ENCODE measurements around the gene TRIM26. TPM values are rescaled to one million over a fixed set of nuclear protein-coding genes. Genes with fewer than 3 reads are reported as not detected.
A peak's percentile ranks its signal among the peaks of the same experiment; 100 is the strongest.

Gene TRIM26, protein sequence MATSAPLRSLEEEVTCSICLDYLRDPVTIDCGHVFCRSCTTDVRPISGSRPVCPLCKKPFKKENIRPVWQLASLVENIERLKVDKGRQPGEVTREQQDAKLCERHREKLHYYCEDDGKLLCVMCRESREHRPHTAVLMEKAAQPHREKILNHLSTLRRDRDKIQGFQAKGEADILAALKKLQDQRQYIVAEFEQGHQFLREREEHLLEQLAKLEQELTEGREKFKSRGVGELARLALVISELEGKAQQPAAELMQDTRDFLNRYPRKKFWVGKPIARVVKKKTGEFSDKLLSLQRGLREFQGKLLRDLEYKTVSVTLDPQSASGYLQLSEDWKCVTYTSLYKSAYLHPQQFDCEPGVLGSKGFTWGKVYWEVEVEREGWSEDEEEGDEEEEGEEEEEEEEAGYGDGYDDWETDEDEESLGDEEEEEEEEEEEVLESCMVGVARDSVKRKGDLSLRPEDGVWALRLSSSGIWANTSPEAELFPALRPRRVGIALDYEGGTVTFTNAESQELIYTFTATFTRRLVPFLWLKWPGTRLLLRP
- 8.7 TPM for polyA plus RNA-seq (2013, experiment 1 of 2)
- 8.4 TPM for polyA plus RNA-seq (2013, experiment 2 of 2)

DNA sequence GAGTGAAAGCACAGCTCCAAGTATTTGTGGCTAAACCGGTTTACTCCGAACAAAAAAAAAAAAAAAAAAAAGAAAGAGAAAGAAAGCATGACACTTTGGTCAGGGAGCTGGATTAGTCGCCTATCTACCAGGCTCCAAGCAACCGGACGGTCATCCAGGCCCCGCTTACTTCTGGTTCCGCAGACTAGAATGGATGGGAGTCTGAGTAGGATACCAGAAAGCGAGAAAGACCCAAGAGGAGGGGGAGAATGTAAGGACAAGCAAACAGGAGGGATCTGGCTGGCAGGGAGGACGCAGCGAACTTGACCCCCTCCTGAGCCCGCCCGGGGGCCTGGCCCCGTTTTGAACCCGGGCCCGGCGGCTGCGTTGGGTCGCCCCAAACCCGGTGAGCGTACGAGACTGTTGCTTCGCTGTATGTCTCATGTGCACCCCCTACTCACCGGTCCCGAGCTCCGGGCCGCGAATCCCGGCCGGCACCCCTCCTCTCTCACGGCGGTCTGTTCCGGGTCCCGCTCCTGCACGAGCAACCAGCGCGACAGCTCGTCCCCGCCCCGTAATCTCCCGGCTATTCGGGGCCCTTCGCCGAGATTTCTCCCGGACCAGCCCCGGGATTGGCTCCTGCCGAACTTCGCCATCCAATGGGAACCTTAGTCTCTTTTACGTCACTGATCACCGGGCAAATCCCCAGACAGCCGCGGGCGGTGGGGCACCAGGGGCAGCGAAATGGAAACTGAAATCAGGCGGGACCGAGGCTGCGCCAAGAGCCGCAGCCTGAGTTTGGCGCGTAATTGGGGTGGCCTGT lies at the start of gene TRIM26:
TSS of gene TRIM26 (minus strand) at position 542 of the 802 bp plus-strand sequence. CDS start 14,303 bp downstream, outside the sequence.
- Histone ChIP-seq H4K8ac (ENCODE audit: low read depth, low read length) (peak within 1 kb of the TSS; percentile 53), H3K9ac (ENCODE audit: low read depth, low read length, poor library complexity) (peak within 1 kb of the TSS; percentile 90), H2BK15ac (ENCODE audit: low read length) (peak within 1 kb of the TSS; percentile 35), H3K4me1 (ENCODE audit: control insufficient read depth in 2 of 2, insufficient read depth in 1 of 2, low read depth in 1 of 2, low read length in 2 of 2) (peaks cover 5 to 23% of the 10 kb centered on the region in 2 donors), H3K23ac (ENCODE audit: low read depth, low read length, poor library complexity) (peak within 1 kb of the TSS; percentile 83), H3K9me3 (replicated peaks in 1 of 2; ENCODE audit: control insufficient read depth in 2 of 2, insufficient read depth in 1 of 2, low read depth in 1 of 2, low read length in 2 of 2) (no peaks in the 10 kb centered on the region), H3K18ac (ENCODE audit: low read length) (peak within 1 kb of the TSS; percentile 92), H3K27ac (replicated peaks; ENCODE audit: low read length) (peak within 1 kb of the TSS; percentile 58), H2BK120ac (ENCODE audit: low read depth, low read length) (no peak within 1 kb of the TSS), H2BK12ac (ENCODE audit: low read length) (no peak within 1 kb of the TSS), H3K79me1 (ENCODE audit: low read depth, low read length) (no peaks in the 10 kb centered on the region), H3K4ac (ENCODE audit: low read length) (no peak within 1 kb of the TSS), H3K36me3 (replicated peaks in 1 of 2; ENCODE audit: control insufficient read depth in 2 of 2, insufficient read depth in 2 of 2, low read length in 2 of 2) (peaks cover 0 to 22% of the 10 kb centered on the region in 2 donors), H2BK5ac (ENCODE audit: low read length) (no peak within 1 kb of the TSS), H2AFZ (ENCODE audit: low read length) (peak within 1 kb of the TSS; percentile 95), H4K91ac (ENCODE audit: low read depth, low read length, poor library complexity) (no peak within 1 kb of the TSS), H2AK5ac (ENCODE audit: low read depth, low read length) (no peak within 1 kb of the TSS), H3K4me2 (ENCODE audit: insufficient read depth, low read length, poor library complexity, severe bottlenecking) (peak within 1 kb of the TSS; percentile 77), H3K4me3 (ENCODE audit: low read length in 2 of 2) (peak within 1 kb of the TSS; percentile 89 to 94), H3K14ac (ENCODE audit: low read length) (no peak within 1 kb of the TSS), H3K27me3 (ENCODE audit: control insufficient read depth in 3 of 3, insufficient read depth in 3 of 3, low read depth in 1 of 3, low read length in 3 of 3) (no peaks in the 10 kb centered on the region)
- WGBS, 2 donors (ENCODE audit: extremely low coverage in 2 of 2, insufficient read length in 2 of 2, insufficient replicate concordance in 1 of 2) = no CpG with 5 or more reads among the region's 59 CpGs
- peak; percentile 93 for DNase-seq (ENCODE audit: low spot score)

DNA sequence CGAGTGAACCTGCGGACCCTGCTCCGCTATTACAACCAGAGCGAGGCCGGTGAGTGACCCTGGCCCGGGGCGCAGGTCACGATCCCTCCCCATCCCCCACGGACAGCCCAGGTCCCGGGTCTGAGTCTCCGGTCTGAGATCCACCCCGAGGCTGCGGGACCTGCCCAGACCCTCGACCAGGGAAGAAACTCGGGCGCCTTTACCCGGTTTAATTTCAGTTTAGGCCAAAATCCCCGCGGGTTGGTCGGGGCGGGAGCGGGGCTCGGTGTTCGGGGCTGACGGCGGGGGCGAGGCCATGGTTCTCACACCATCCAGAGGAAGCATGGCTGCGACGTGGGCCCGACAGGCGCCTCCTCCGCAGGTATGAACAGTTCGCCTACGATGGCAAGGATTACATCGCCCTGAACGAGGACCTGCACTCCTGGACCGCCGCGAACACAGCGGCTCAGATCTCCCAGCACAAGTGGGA lies 46.9 kb upstream of the TRIM26 start:
- Histone ChIP-seq H3K9me3 (replicated peaks in 1 of 2; ENCODE audit: control insufficient read depth in 2 of 2, insufficient read depth in 1 of 2, low read depth in 1 of 2, low read length in 2 of 2) (no peaks in the 10 kb centered on the region), H2BK15ac (ENCODE audit: low read length) (no peak overlapping the region), H2AK5ac (ENCODE audit: low read depth, low read length) (no peak overlapping the region), H4K8ac (ENCODE audit: low read depth, low read length) (no peak overlapping the region), H3K4me3 (ENCODE audit: low read length in 2 of 2) (peak overlapping the region; percentile 62 to 91), H3K4me2 (ENCODE audit: insufficient read depth, low read length, poor library complexity, severe bottlenecking) (peak overlapping the region; percentile 93), H3K79me1 (ENCODE audit: low read depth, low read length) (no peaks in the 10 kb centered on the region), H3K9ac (ENCODE audit: low read depth, low read length, poor library complexity) (peak overlapping the region; percentile 90), H3K4me1 (ENCODE audit: control insufficient read depth in 2 of 2, insufficient read depth in 1 of 2, low read depth in 1 of 2, low read length in 2 of 2) (peaks cover 2% of the 10 kb centered on the region in 2 donors), H3K23ac (ENCODE audit: low read depth, low read length, poor library complexity) (no peak overlapping the region), H3K27me3 (ENCODE audit: control insufficient read depth in 3 of 3, insufficient read depth in 3 of 3, low read depth in 1 of 3, low read length in 3 of 3) (peaks cover 0 to 14% (median 0%) of the 10 kb centered on the region in 3 experiments), H3K36me3 (replicated peaks in 1 of 2; ENCODE audit: control insufficient read depth in 2 of 2, insufficient read depth in 2 of 2, low read length in 2 of 2) (peaks cover 0 to 5% of the 10 kb centered on the region in 2 donors), H3K14ac (ENCODE audit: low read length) (peak overlapping the region; percentile 40), H2BK120ac (ENCODE audit: low read depth, low read length) (no peak overlapping the region), H2AFZ (ENCODE audit: low read length) (peak overlapping the region; percentile 98), H2BK5ac (ENCODE audit: low read length) (no peak overlapping the region), H2BK12ac (ENCODE audit: low read length) (no peak overlapping the region), H3K18ac (ENCODE audit: low read length) (peak overlapping the region; percentile 85), H3K27ac (replicated peaks; ENCODE audit: low read length) (no peak overlapping the region), H4K91ac (ENCODE audit: low read depth, low read length, poor library complexity) (no peak overlapping the region), H3K4ac (ENCODE audit: low read length) (no peak overlapping the region)
- WGBS, 2 donors (ENCODE audit: extremely low coverage in 2 of 2, insufficient read length in 2 of 2, insufficient replicate concordance in 1 of 2) = no CpG with 5 or more reads among the region's 40 CpGs
- DNase-seq (ENCODE audit: low spot score) = peak; percentile 2

DNA sequence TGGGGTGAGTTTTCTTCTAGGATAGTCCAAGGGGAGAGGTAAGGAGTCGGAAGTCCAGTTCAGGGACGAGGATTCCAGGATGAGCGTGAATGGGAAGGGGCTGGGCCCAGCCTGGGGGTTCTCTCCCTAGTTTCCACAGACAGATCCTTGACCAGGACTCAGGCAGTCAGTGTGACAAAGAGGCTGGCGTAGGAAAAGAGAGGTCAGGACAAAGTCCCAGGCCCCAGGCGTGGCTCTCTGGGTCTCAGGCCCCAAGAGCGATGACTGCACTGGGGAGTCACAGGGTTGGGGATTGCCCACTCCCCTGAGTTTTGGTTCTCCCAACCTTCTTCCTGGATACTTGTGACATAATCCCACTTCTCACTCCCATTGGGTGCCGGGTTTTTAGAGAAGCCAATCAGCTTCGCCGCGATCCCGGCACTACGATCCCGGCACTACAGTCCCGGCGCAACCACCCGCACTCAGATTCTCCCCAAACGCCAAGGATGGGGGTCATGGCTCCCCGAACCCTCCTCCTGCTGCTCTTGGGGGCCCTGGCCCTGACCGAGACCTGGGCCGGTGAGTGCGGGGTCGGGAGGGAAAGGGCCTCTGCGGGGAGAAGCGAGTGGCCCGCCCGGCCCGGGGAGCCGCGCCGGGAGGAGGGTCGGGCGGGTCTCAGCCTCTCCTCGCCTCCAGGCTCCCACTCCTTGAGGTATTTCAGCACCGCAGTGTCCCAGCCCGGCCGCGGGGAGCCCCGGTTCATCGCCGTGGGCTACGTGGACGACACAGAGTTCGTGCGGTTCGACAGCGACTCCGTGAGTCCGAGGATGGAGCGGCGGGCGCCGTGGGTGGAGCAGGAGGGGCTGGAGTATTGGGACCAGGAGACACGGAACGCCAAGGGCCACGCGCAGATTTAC lies 46.2 kb upstream of the TRIM26 start:
- peaks cover 0 to 2% of the 10 kb centered on the region in 2 donors for H3K36me3 ChIP-seq (replicated peaks in 1 of 2; ENCODE audit: control insufficient read depth in 2 of 2, insufficient read depth in 2 of 2, low read length in 2 of 2)
- peak overlapping the region; percentile 90 for H3K9ac ChIP-seq (ENCODE audit: low read depth, low read length, poor library complexity)
- peak overlapping the region; percentile 6 for H2BK15ac ChIP-seq (ENCODE audit: low read length)
- no peak overlapping the region for H2BK120ac ChIP-seq (ENCODE audit: low read depth, low read length)
- peaks cover 0 to 14% (median 0%) of the 10 kb centered on the region in 3 experiments for H3K27me3 ChIP-seq (ENCODE audit: control insufficient read depth in 3 of 3, insufficient read depth in 3 of 3, low read depth in 1 of 3, low read length in 3 of 3)
- H3K9me3 ChIP-seq (replicated peaks in 1 of 2; ENCODE audit: control insufficient read depth in 2 of 2, insufficient read depth in 1 of 2, low read depth in 1 of 2, low read length in 2 of 2) = no peaks in the 10 kb centered on the region
- H3K4me3 ChIP-seq (ENCODE audit: low read length in 2 of 2) = peak overlapping the region; percentile 62 to 91
- H2AK5ac ChIP-seq (ENCODE audit: low read depth, low read length) = no peak overlapping the region
- peaks cover 2% of the 10 kb centered on the region in 2 donors for H3K4me1 ChIP-seq (ENCODE audit: control insufficient read depth in 2 of 2, insufficient read depth in 1 of 2, low read depth in 1 of 2, low read length in 2 of 2)
- no peak overlapping the region for H4K91ac ChIP-seq (ENCODE audit: low read depth, low read length, poor library complexity)
- no CpG with 5 or more reads among the region's 56 CpGs for WGBS, 2 donors (ENCODE audit: extremely low coverage in 2 of 2, insufficient read length in 2 of 2, insufficient replicate concordance in 1 of 2)
- H3K23ac ChIP-seq (ENCODE audit: low read depth, low read length, poor library complexity) = peak overlapping the region; percentile 38
- H2BK5ac ChIP-seq (ENCODE audit: low read length) = peak overlapping the region; percentile 31
- peak overlapping the region; percentile 98 for H2AFZ ChIP-seq (ENCODE audit: low read length)
- no peak overlapping the region for H2BK12ac ChIP-seq (ENCODE audit: low read length)
- H3K4ac ChIP-seq (ENCODE audit: low read length) = no peak overlapping the region
- peak overlapping the region; percentile 85 for H3K18ac ChIP-seq (ENCODE audit: low read length)
- no peak overlapping the region for H3K27ac ChIP-seq (replicated peaks; ENCODE audit: low read length)
- H3K79me1 ChIP-seq (ENCODE audit: low read depth, low read length) = no peaks in the 10 kb centered on the region
- H4K8ac ChIP-seq (ENCODE audit: low read depth, low read length) = no peak overlapping the region
- peak overlapping the region; percentile 40 for H3K14ac ChIP-seq (ENCODE audit: low read length)
- peak; percentile 78 for DNase-seq (ENCODE audit: low spot score)
- peak overlapping the region; percentile 93 for H3K4me2 ChIP-seq (ENCODE audit: insufficient read depth, low read length, poor library complexity, severe bottlenecking)
